ENCODE data around the gene KIF13A.

Gene KIF13A

GRCh38 chr6:17879184-17879583 lies 108.3 kb downstream of the KIF13A start:
- ChIA-PET POLR2A (ENCODE audit: low non-redundant PET) (no interaction called here), CTCF (interaction anchor here (0.5 kb wide), 1 partner anchor 130 kb away, joined by 4 read pairs; no protein-coding TSS in a partner anchor)
- no peak overlapping the region for H3K27ac ChIP-seq
- no peak for DNase-seq (ENCODE audit: low spot score)
- no peak for TF ChIP-seq CTCF (conservative IDR thresholded peaks at IDR 0.05; ENCODE audit: low read depth)

DNA sequence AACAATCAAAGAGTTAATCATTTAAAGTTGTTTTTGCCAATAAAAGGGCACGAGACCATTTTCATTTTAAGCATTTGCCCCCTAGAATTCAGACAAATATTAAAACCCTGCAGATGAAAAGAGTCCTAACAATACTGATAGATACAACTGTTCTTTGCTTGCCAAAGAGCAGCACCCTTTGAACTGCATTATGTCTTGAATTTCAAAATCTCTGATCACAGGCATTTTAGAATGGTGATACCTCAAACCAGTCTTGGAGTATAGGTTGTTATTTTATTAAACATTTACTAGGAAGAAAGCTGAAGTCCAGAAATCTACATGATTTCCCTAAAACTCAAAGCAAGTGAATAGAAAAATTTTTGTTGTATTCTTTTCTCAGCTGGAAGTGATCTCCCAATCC lies 108.7 kb downstream of the KIF13A start:
- TF ChIP-seq CTCF (conservative IDR thresholded peaks at IDR 0.05; ENCODE audit: low read depth): no peak
- DNase-seq (ENCODE audit: low spot score): no peak
- H3K27ac ChIP-seq: no peak overlapping the region
- POLR2A ChIA-PET (ENCODE audit: low non-redundant PET): no interaction called here
- CTCF ChIA-PET: no interaction called here

GRCh38 chr6:17877895-17878440 lies 109.5 kb downstream of the KIF13A start:
- ChIA-PET CTCF (no interaction called here), POLR2A (ENCODE audit: low non-redundant PET) (no interaction called here)
- peak; percentile 28 for DNase-seq (ENCODE audit: low spot score)
- TF ChIP-seq CTCF (conservative IDR thresholded peaks at IDR 0.05; ENCODE audit: low read depth): no peak
- 0 out of 2 replicates have a peak overlapping the region, but pooled peaks have one; percentile 15 for H3K27ac ChIP-seq

DNA sequence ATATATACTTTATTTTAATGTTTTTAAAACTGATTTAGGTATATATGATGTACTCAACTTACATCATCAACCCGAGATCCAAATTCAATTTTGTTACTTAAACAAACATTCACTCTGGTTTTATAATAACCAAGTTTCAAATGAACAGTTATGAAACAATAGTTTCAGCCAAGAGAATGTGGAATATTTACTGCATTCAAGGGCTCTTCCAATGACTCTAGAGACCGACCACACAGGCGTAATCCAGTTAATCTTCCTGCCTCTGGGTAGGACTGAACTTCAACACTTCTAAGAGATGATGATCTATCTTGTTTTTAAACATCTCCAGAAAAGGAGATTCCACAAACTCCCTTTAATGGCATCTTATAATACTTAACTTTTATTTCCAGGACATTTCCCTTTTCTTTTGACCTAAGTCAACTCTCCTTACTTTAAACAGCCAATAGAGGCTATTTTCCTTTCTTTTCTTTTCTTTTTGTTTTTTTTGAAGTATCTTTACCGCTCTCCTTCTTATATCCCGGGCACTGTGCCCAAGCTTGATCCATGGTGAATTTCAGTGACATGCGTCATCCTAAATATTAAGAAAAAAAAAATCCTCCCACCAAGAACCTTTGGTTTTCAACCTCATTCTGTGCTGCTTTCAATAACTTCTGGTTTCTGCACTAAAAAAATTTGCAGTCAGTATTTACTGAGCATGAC lies 110.1 kb downstream of the KIF13A start:
- DNase-seq (ENCODE audit: low spot score): peak; percentile 66
- TF ChIP-seq CTCF (conservative IDR thresholded peaks at IDR 0.05; ENCODE audit: low read depth): no peak
- no peak overlapping the region for H3K27ac ChIP-seq
- POLR2A ChIA-PET (ENCODE audit: low non-redundant PET): no interaction called here
- CTCF ChIA-PET: no interaction called here

- TF ChIP-seq CTCF (conservative IDR thresholded peaks at IDR 0.05; ENCODE audit: low read depth): no peak
- ChIA-PET CTCF (no interaction called here), POLR2A (ENCODE audit: low non-redundant PET) (no interaction called here)
- no peak for DNase-seq (ENCODE audit: low spot score)
- H3K27ac ChIP-seq: no peak overlapping the region
Observed at GRCh38 chr6:17874753-17875152, 112.7 kb downstream of the KIF13A start.

DNA sequence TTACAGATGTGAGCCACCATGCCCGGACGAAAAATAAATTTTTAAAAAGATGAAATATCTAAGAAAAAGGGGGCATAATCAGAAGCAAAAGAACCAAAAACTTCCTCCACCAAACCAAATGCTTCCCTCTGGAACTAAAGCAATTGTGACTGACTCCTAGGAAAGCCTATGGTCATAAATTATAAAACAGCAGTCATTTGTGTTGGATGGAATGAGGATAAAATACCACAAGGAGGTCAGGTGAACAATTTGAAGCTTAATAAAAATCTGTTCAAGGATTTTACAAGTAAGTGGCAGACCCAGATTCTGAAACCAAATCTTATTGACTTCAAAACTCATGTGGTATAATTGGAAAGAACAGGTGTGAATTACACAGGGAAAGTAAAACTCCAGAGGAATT lies 114.5 kb downstream of the KIF13A start:
- no peak overlapping the region for H3K27ac ChIP-seq
- DNase-seq (ENCODE audit: low spot score): no peak
- ChIA-PET POLR2A (ENCODE audit: low non-redundant PET) (no interaction called here), CTCF (interaction anchor here (0.7 to 1.0 kb wide), 2 partner anchors 16 to 62 kb away, joined by 3 to 4 read pairs; no protein-coding TSS in a partner anchor)
- TF ChIP-seq CTCF (conservative IDR thresholded peaks at IDR 0.05; ENCODE audit: low read depth): no peak

All from RWPE1 (cell line).